Measurements from ENCODE around the gene SH3BGRL3. TPM values are rescaled to one million over a fixed set of nuclear protein-coding genes. Genes with fewer than 3 reads are reported as not detected.
"Not testable (repeated sequence)": the region's sequence is repeated elsewhere in the genome, so short reads cannot be mapped to it uniquely, and the experiment has no call there.

Gene SH3BGRL3
- total RNA-seq, 4 donors from 2014 or later, result 53.5 to 104 (median 92.8) TPM

GRCh38 chr1:26322042-26322331 is 42.1 kb downstream of the SH3BGRL3 start:
- Histone ChIP-seq H3K36me3 (peaks cover 9% of the 10 kb centered on the region), H3K4me3 (no peak overlapping the region), H3K9me3 (no peaks in the 10 kb centered on the region), H3K4me1 (peaks cover 12% of the 10 kb centered on the region), H3K27ac (no peak overlapping the region), H3K27me3 (no peaks in the 10 kb centered on the region)
- no peak for DNase-seq (ENCODE audit: low spot score in 2 of 2)
- no peak for TF ChIP-seq EP300 (IDR thresholded peaks at IDR 0.05)
- no peak for TF ChIP-seq POLR2AphosphoS5 (IDR thresholded peaks at IDR 0.05)
- TF ChIP-seq, protein P1, sequence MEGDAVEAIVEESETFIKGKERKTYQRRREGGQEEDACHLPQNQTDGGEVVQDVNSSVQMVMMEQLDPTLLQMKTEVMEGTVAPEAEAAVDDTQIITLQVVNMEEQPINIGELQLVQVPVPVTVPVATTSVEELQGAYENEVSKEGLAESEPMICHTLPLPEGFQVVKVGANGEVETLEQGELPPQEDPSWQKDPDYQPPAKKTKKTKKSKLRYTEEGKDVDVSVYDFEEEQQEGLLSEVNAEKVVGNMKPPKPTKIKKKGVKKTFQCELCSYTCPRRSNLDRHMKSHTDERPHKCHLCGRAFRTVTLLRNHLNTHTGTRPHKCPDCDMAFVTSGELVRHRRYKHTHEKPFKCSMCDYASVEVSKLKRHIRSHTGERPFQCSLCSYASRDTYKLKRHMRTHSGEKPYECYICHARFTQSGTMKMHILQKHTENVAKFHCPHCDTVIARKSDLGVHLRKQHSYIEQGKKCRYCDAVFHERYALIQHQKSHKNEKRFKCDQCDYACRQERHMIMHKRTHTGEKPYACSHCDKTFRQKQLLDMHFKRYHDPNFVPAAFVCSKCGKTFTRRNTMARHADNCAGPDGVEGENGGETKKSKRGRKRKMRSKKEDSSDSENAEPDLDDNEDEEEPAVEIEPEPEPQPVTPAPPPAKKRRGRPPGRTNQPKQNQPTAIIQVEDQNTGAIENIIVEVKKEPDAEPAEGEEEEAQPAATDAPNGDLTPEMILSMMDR (IDR thresholded peaks at IDR 0.05), result no peak
- TF ChIP-seq POLR2A (IDR thresholded peaks at IDR 0.05), result no peak
- WGBS, result 41% methylated on average over 3 of the region's 10 CpGs

GRCh38 chr1:26323382-26323781 is 43.5 kb downstream of the SH3BGRL3 start:
- Histone ChIP-seq H3K4me3 (no peak overlapping the region), H3K36me3 (peaks cover 9% of the 10 kb centered on the region), H3K9me3 (no peaks in the 10 kb centered on the region), H3K27me3 (no peaks in the 10 kb centered on the region), H3K4me1 (peaks cover 12% of the 10 kb centered on the region), H3K27ac (no peak overlapping the region)
- TF ChIP-seq POLR2A (IDR thresholded peaks at IDR 0.05) (no peak), POLR2AphosphoS5 (IDR thresholded peaks at IDR 0.05) (no peak), EP300 (IDR thresholded peaks at IDR 0.05) (no peak)
- TF ChIP-seq, protein P1 (IDR thresholded peaks at IDR 0.05), result no peak
- 95% methylated on average over 2 of the region's 2 CpGs for WGBS
- no peak for DNase-seq (ENCODE audit: low spot score in 2 of 2)

DNA sequence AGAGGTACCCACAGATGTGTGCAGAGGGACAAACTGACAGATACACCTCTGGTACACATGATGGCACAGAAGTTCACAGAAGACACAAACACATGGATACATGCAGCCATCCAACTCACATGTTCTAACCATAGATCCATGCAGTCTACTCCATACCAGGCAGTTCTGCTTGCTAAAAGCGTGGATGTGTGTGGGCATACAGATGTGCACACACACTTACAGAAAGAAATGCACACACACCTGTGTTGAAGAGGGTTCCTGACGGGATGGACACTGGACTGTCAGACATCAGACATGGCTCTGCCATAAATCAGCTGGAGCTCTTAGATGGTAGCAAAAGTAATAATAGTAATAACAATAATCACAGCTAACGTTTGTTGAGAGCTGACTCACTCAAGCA is 44.7 kb downstream of the SH3BGRL3 start:
- DNase-seq (ENCODE audit: low spot score in 2 of 2), result no peak
- 83% methylated on average over 3 of the region's 3 CpGs for WGBS
- Histone ChIP-seq H3K4me1 (peaks cover 12% of the 10 kb centered on the region), H3K27me3 (no peaks in the 10 kb centered on the region), H3K4me3 (no peak overlapping the region), H3K27ac (no peak overlapping the region), H3K36me3 (peaks cover 9% of the 10 kb centered on the region), H3K9me3 (no peaks in the 10 kb centered on the region)
- TF ChIP-seq POLR2A (IDR thresholded peaks at IDR 0.05) (no peak), EP300 (IDR thresholded peaks at IDR 0.05) (no peak)

DNA sequence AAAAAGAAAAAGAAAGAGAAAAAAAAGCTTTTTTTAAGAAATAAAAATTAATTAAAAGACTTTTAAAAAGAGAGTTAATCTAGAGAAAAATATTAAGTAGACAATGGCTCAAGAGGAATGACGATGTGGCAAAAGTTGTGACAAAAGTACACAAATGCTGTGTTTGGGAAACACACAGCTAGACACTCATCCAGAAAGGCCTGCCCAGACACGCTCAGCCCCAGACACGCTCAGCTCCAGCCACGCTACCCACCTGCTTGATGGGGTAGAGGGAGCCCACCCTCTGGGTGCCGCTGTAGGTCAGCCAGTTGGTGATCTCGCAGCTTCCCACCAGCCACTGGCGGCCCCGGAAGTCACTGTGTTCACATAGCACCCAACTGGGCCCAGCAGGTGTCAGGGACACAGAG is 48.1 kb downstream of the SH3BGRL3 start:
- TF ChIP-seq, protein P1 (IDR thresholded peaks at IDR 0.05), result no peak
- TF ChIP-seq EP300 (IDR thresholded peaks at IDR 0.05) (no peak), POLR2AphosphoS5 (IDR thresholded peaks at IDR 0.05) (no peak), POLR2A (IDR thresholded peaks at IDR 0.05) (no peak)
- 71% methylated on average over 8 of the region's 8 CpGs for WGBS
- Histone ChIP-seq H3K9me3 (no peaks in the 10 kb centered on the region), H3K4me3 (no peak overlapping the region), H3K27ac (no peak overlapping the region), H3K36me3 (peaks cover 9% of the 10 kb centered on the region), H3K4me1 (no peaks in the 10 kb centered on the region), H3K27me3 (peaks cover 4% of the 10 kb centered on the region)
- DNase-seq (ENCODE audit: low spot score in 2 of 2), result no peak

GRCh38 chr1:26328597-26328996 is 48.7 kb downstream of the SH3BGRL3 start:
- TF ChIP-seq POLR2A (IDR thresholded peaks at IDR 0.05), result no peak
- TF ChIP-seq, protein P1 (IDR thresholded peaks at IDR 0.05), result no peak
- DNase-seq (ENCODE audit: low spot score in 2 of 2), result no peak
- H3K9me3 ChIP-seq, result no peaks in the 10 kb centered on the region
- H3K4me3 ChIP-seq, result no peak overlapping the region
- H3K4me1 ChIP-seq, result no peaks in the 10 kb centered on the region
- H3K27ac ChIP-seq, result no peak overlapping the region
- WGBS, result 83% methylated on average over 8 of the region's 8 CpGs
- peaks cover 4% of the 10 kb centered on the region for H3K27me3 ChIP-seq
- H3K36me3 ChIP-seq, result peaks cover 5% of the 10 kb centered on the region

DNA sequence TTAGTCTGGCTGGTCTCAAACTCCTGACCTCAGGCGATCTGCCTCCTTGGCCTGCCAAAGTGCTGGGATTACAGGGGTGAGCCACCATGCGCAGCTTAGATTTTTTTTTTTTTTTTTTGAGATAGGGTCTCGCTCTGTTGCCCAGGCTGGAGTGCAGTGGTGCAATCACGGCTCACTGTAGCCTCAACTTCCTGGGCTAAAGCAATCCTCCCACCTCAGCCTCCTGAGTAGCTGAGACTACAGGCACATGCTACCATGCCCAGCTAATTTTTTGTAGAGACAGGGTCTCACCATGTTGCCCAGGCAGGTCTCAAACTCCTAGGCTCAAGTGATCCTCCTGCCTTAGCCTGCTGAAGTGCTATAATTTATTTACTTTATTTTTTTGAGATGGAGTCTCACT is 49.5 kb downstream of the SH3BGRL3 start:
- H3K36me3 ChIP-seq; H3K27me3 ChIP-seq; H3K9me3 ChIP-seq; H3K27ac ChIP-seq; H3K4me1 ChIP-seq; DNase-seq (ENCODE audit: low spot score in 2 of 2); H3K4me3 ChIP-seq: not testable (repeated sequence)
- 90% methylated on average over 4 of the region's 4 CpGs for WGBS
